Measurements from ENCODE around the gene NPFF.

The NPFF gene

GRCh38 chr12:53474819-53475218, 32.5 kb downstream of the NPFF start:
- DNase-seq (ENCODE audit: low spot score) = no peak

GRCh38 chr12:53474077-53474476, 33.2 kb downstream of the NPFF start:
- no peak for DNase-seq (ENCODE audit: low spot score)

DNA sequence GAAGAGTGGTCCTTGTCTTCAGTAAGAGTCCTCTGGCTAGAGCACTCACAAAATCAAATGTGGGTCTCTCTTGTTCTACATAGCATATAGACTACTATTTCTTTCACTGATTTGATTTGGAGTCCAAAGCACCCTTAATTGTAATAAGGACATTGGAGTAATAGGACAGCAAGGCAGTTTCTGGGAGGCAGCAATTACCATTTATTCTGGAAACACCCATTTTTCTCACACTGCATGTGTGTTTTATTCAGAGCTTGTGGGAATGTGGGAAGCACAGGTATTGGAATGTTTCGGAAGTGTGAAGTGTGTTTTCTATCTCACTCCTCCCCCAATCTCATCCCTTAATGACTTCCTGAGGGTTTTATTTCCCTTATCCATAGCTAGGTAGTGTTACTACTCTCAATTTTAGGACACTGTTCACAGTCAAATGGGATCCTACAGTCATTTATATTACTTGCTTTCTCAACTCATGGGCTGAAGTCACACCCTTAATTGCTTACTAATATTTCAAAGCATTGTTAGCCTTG, 35.2 kb downstream of the NPFF start:
- no peak for DNase-seq (ENCODE audit: low spot score)

GRCh38 chr12:53468282-53468681, 39.0 kb downstream of the NPFF start:
- no peak for DNase-seq (ENCODE audit: low spot score)

GRCh38 chr12:53467880-53468279, 39.4 kb downstream of the NPFF start:
- DNase-seq (ENCODE audit: low spot score) = no peak

DNA sequence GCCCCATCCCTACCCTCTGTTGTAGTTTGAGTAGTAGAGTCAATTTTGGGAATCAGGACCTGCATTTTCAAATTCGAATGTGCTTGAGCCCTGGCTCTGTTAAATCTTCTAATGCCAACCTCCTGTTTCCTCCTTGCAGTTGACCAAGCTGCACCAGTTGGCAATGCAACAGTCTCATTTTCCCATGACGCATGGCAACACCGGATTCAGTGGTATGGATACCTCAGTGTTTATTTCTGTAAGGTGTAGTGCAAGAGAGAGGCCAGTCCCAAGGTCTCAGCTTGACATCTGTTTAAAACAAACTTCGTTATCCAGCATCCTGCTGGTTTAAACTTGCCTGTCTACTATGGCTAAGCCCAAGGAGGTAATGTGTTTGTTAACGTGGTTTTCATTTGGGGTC, 40.2 kb downstream of the NPFF start:
- DNase-seq (ENCODE audit: low spot score) = no peak

DNA sequence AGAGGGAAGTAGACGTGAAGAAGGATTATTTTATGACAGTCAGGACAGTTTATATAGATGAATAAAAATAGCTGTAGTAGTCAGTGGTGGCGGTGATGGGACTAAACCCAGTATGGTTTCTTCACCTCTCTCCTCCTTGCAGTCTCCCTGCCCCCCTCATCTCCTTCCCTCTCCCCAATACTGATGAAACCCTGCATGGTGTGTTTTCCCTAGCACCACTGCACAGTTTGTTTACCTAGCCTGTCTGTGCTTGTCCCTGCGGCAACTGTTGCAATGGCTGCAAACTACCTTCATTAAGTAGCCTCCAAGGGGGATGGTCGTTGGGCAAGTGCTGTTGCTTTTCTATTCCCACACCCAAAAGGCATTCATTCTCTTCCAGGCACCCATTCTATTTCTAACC, 40.6 kb downstream of the NPFF start:
- no peak for DNase-seq (ENCODE audit: low spot score)

DNA sequence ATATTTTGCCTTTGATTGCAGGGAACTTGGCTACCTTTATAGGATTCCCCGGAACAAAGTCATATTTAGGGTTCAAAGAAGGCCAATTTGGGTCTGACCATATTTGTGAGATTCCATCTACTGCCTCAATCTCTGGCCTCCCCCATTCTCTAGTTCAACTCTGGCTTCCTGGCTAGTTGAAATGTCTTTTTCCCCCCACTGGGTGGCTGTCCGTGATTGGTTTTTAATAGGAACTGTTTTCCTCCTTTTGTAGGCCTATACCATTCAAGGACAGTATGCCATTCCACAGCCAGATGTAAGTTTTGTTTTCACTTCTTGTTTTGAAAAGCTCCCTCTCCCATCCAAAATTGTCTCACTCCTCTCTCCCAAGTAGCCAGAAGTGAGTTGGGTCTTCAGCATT, 41.6 kb downstream of the NPFF start:
- DNase-seq (ENCODE audit: low spot score) = no peak

DNA sequence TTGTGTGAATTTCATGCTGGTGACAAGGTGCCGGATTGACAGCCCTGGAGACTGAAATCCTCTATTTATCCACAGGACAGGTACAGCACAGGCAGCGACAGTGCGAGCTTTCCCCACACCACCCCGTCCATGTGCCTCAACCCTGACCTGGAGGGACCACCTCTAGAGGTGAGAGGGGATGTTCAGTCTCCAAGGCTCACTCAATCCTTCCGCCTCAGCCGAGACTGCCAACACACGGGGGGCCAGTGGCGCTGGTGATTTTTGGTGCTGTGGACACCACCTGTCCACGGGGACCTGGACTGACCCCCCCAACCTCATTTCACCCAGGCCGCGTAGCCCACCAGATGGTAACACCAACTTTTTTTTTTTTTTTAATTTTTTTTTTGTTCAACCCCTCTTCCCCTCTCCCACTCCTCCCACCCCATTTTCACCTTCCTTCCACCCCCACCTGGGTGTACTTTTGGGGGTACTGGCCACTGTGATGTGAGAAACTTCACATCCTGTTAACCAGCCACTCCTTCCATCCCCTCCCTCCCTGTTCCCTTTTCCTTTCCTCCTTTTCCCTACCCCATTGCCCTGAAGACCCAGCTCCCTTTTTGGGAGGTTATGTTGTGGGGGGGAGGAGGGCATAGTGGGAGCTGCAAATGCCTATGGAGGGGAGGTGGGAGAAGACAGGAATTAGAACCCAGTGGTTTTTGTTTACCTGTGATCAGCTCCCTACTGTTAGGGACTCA, 42.4 kb downstream of the NPFF start:
- DNase-seq (ENCODE audit: low spot score) = no peak

DNA sequence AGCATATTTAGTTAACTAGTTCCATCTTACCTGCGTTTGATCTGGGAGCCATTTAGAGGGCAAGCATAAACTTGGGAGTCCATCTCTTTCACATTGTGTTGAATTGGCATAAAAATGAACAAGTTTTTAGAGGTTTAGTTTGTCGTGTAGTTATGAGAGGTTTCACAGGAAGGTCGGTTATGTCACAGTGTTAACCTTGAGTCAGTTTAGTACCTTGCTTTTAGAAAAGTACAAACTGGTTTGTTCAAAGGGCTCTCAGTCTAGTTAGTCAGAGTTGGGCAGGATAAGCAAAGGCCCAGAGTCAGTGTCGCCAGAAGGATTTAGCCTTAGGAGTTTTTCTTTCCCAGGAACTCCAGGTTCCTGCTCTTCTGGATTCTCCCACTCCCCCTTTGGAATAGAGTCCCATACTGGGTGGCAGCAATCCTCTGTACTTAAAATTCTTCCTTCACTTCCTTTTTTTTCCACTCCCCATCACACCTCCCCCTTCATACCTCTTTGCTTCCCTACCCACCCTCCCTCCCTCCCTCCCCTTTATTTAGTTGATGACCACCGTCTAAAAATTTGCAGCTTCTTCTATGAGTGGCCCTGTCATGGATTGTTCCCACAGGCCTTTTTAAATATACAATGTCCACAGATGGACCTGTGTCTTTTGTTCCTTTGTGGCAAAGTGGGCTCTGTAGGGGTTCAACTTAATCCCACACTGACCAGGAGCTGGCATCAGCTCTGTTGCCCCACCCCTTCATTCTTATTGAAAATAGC, 43.3 kb downstream of the NPFF start:
- no peak for DNase-seq (ENCODE audit: low spot score)

DNA sequence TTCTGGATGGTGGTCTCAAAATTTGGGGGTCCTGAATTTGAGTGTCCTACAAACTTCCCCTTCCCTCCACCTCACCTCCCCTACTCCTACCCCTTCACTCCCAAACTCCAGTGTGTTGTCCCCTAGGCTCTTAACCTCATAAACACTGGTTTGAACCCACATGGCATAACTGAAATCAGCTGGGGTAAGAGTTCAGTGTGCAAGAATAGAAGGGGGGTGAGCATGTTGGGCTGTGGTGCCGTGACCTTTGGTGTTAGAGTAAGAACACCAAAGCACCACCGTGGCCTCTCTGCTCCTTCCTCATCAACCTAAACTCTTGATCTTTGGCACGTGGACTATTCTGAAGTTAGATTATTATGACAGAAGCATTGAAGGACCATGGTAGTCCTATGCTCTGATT, 44.3 kb downstream of the NPFF start:
- no peak for DNase-seq (ENCODE audit: low spot score)

- no peak for DNase-seq (ENCODE audit: low spot score)
Measured at GRCh38 chr12:53461591-53461990, 45.7 kb downstream of the NPFF start.

GRCh38 chr12:53461059-53461458, 46.2 kb downstream of the NPFF start:
- DNase-seq (ENCODE audit: low spot score) = no peak

DNA sequence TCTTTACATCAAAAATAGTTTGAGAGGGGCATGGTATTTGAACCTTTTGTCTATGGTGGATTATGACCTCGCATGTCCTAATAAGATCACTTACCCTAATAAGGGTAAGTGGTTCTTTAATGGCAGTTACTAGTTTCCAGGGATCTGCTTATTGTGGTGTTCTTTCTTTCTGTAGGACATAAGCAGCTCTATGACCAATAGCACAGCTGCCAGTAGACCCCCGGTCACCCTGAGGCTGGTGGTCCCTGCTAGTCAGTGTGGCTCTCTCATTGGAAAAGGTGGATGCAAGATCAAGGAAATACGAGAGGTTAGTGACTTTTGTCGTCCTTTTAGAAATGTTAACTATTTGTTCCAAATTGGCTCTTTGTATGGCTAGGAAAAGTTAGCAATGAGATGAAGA, 48.2 kb downstream of the NPFF start:
- DNase-seq (ENCODE audit: low spot score) = no peak

Measured in GM03348 (cell line).